Occipital lobe (tissue), 2 donors: Measurements from ENCODE around the gene CACNA1C. TPM values are rescaled to one million over a fixed set of nuclear protein-coding genes. Genes with fewer than 3 reads are reported as not detected.

ENCODE experiments used
- DNase-seq: peaks from one replicate; lab custom pipeline; 2025; lab: John Stamatoyannopoulos, UW
- total RNA-seq: library from RNA; depleted of rRNA; stranded (reverse); fragments of >200 nt; gene quantifications from one replicate; pipeline ENCODE4 v1.2.3, GENCODE V29; 2014

The CACNA1C gene
- total RNA-seq, 1 donor from 2014 or later = 21.4 TPM

GRCh38 chr12:2292560-2292959, 239.8 kb downstream of the CACNA1C start:
- DNase-seq = no peak

DNA sequence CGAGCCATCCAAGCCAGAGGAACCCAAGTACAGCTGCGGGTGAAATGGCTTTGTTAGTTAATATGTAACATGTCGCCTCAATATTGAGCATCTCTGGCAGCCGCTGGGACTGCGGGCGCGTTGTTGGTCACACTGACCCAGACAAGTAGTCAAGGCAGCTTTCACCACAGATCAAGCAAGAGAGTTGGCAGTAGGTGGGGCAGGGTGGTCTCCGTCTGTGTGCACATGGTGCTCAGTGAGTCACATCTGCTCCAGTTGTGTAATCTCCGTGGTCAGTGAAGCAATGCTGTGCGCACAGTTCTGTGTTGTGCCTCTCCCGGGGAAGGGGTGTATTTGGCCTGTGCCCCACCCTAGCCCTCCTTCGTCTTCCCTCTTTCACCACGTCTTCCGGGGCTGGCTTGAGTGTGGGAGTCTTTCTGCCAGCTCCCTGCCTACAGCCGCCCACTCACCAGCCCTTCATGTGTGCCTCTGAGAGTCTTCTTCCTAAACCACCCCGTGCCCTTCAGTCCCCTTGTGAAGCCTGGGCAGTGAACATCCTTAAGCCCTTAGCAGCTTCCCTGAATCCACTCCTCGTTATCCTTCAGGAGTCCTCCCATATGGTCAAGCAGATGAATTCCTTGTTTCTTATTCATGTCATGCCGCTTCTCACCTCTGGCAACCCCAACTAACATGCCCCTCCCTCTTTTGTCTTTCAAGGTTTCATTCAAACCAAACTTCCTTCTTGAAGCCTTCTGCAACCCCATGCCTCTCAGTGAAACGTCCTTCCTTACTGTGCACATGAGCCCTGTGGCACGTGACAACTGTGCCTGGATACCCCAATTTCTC, 242.1 kb downstream of the CACNA1C start:
- no peak for DNase-seq

GRCh38 chr12:2295941-2296461, 243.2 kb downstream of the CACNA1C start:
- no peak for DNase-seq

GRCh38 chr12:2297004-2297403, 244.2 kb downstream of the CACNA1C start:
- no peak for DNase-seq

DNA sequence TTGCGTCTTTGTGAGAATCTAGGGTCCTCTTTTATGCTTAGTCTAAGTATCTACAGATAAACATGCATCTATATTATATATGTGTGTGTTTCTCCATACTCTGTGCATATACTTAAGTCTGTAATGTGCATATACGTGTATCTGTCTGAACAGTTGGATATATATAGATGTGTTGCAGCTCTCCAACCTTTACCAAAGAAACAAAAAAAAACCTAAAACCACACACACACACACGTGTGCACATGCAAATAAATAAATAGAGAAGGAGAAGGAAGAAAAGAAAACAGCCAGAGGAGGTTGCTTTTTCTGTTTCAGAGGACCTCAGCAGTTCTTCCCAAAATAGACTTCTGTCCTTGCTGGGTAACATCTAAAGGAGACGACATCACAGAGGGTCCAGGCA, 244.9 kb downstream of the CACNA1C start:
- DNase-seq = no peak

DNA sequence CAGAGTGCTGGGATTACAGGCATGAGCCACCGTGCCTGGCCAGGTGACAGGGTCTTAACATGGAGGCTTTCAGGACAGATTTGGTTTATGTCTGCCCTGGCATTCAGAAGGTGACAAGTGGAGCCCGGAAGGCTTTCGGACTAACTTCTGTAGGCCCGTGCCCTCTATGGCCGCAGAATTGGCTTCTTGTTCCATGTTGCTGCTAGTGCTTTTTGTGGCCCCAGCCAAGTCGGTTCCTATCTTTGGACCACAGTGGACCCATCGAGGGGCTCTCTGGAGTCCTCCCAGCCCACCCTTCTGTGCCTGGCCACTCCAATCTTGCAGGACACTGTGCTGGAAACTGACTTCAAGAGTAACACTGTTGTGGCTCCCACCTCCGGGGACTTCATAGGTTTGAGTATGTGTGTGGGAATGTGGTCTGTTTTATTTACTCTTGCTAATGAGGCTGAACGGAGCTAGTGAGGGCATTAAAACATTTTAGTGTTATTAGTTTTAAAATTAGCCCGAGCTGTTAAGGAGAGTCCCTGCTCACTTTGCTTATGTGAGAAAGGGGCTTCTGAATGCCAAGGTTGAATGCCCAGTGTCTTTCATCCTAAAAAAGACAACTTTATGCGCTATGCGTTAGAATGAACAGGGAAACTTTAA, 245.9 kb downstream of the CACNA1C start:
- no peak for DNase-seq

DNA sequence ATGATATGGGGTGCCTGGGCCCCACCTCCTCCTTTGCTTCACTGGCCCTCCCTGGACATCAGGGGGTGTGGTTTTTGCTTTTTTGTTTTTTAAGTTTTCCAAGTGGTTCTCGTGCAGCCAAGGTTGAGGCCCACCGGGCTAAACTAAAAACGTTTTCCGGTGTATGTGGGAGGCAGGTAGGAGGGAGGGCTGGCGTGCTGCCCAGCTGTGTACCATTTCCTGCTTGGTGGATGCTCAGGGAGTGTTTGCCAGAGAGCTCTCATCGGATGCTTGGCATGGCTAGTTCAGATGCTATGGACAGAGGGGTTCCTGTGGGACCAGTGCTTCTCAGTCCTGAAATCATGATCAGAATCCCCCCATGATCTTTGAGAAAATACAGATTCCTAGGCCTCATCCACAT, 246.4 kb downstream of the CACNA1C start:
- no peak for DNase-seq

DNA sequence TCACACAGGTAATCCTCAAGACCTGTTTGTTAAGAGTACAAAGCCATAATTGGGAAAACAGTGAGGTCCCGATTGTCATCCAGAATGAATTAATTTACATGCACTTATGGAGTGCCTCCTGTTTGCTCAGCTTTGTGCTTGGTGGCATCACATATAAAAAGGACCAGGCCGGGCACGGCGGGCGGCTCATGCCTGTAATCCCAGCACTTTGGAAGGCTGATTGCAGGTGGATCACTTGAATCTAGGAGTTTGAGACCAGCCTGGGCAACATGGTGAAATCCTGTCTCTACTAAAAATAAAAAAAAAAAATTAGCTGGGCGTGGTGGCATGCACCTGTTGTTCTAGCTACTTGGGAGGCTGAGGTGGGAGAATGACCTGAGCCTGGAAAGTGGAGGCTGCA, 247.4 kb downstream of the CACNA1C start:
- DNase-seq = no peak

GRCh38 chr12:2300886-2301285, 248.1 kb downstream of the CACNA1C start:
- DNase-seq = no peak

GRCh38 chr12:2301531-2302461, 249.0 kb downstream of the CACNA1C start:
- DNase-seq = no peak

DNA sequence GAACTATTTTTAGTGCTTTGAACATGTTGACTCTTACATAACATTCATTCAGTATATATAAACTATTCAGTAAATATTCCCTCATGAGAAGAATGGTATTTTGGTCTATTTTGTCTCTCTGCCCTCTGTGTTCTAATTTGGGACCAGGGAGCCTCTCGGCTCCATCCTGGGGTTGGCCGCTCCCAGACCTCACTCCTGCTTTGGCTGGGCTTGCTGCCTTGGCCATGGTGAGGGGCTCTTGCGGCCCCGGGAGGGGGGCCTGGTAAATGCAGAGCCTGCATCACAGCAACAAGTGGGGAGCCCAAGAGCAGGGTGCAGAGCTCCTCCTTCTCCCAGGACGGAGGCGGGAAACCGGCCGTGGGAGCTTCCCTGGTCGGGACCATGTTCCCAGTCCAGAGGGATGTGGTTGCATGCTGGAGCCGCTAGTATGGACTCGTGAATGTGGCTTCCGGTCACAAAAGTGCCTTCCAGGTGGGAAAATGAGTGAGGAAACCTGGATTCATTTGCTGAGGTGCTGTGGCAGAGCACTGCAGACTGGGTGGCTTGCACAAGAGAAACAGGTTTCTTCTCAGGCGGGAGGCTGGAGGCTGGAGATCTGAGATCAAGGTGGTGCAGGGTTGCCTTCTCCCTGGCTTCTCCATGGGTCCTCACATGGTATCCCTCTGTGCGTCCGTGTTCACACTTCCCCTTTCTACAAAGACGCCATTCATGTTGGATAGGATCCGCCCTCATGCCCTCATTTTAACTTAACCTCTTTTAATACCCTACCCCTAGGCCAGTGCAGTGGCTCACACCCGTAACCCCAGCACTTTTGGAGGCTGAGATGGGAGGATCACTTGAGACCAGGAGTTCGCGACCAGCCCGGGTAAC, 250.2 kb downstream of the CACNA1C start:
- DNase-seq = no peak

- DNase-seq = no peak
These were observed 251.4 kb downstream of the CACNA1C start for GRCh38 chr12:2304223-2304622.

DNA sequence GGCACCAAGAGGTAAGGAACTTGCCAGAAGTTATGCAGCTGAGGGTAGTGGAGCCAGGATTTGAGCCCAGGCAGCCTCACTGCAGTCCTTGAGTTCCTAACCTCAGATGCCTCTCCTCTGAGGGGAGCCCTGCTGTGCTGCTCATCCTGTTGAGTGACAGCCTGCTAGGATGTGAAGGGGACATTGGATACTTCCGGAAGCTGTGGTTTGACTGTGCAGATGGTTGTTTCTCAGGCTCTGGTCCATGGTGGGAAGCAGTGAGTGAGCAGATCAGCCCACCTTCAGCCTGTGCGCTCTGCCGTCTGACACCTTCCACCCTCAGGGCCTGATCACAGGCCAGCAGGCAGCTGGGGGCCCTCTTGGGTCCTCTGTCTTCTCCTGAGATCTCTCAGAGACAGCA, 253.2 kb downstream of the CACNA1C start:
- no peak for DNase-seq

GRCh38 chr12:2306735-2307134, 253.9 kb downstream of the CACNA1C start:
- no peak for DNase-seq

GRCh38 chr12:2307550-2307949, 254.8 kb downstream of the CACNA1C start:
- no peak for DNase-seq

- DNase-seq = no peak
These were observed 256.9 kb downstream of the CACNA1C start for GRCh38 chr12:2309647-2310046.

GRCh38 chr12:2311020-2311778, 258.4 kb downstream of the CACNA1C start:
- no peak for DNase-seq

DNA sequence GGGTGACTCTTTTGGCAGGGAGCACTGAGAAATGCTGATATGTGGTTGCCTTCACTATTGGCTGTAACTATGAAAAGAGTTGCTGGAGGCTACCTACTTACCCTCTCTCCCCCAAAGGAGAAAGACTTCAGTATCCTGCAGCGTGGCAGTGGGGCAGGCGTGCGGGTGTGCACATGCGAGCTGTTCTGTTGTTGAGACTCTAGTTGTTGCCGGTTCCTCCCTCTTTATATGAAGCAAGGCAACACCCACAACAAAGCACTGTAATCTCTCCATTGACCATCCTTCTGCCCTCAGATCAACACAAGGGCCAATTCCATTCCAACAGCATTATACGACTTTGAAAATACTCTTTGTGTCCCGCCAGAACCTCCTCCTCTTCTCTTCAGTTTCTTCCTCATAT, 259.4 kb downstream of the CACNA1C start:
- no peak for DNase-seq

GRCh38 chr12:2312770-2313169, 260.0 kb downstream of the CACNA1C start:
- DNase-seq = no peak

GRCh38 chr12:2314492-2314891, 261.7 kb downstream of the CACNA1C start:
- DNase-seq = no peak
